Melanocyte of skin (primary cell): Measurements from ENCODE around the gene SCG3. TPM values are rescaled to one million over a fixed set of nuclear protein-coding genes. Genes with fewer than 3 reads are reported as not detected.

Source experiments
- total RNA-seq, 2 donors: library from RNA; depleted of rRNA; stranded (reverse); fragments of >200 nt; gene quantifications; 2 replicates each; pipeline ENCODE4 v1.2.3, GENCODE V29; 2012

SCG3 gene
- not detected for total RNA-seq

GRCh38 chr15:51681303-51681963, at the start of gene SCG3:
TSS of gene SCG3 (plus strand) at chr15:51681503. CDS start at chr15:51681756, 253 bp downstream.

GRCh38 chr15:51737522-51738305, 56.4 kb downstream of the SCG3 start, which contains the start of gene LYSMD2:
TSS of gene LYSMD2 (minus strand) at chr15:51737655. CDS start at chr15:51737622, 33 bp downstream.

GRCh38 chr15:51750792-51751696, 69.7 kb downstream of the SCG3 start, which contains the start of gene TMOD2:
TSS of gene TMOD2 (plus strand) at chr15:51751597. CDS start at chr15:51766442, 14,845 bp downstream.

Other genes starting within 250 kb of the SCG3 start
- gene DMXL2, start 58.7 kb upstream of the SCG3 start, total RNA-seq: 100 to 1,000 TPM in 1 of 2 donors, 10 to 100 TPM in 1; 48.3 to 101 TPM
- gene LYSMD2, start 56.2 kb downstream of the SCG3 start, total RNA-seq: 10 to 100 TPM; 13.1 to 19.3 TPM
- gene TMOD2, start 70.1 kb downstream of the SCG3 start, total RNA-seq: 10 to 100 TPM in 1 of 2 donors, 1 to 10 TPM in 1; 9.7 to 17.9 TPM
- gene TMOD3, start 148.2 kb downstream of the SCG3 start, total RNA-seq: 10 to 100 TPM; 22.7 to 32.0 TPM